NCI-H128 (cell line): ENCODE results near the gene CADPS2.
"Not testable (repeated sequence)": the region's sequence is repeated elsewhere in the genome, so short reads cannot be mapped to it uniquely, and the experiment has no call there.

Source experiments
- DNase-seq: peaks from one replicate; lab custom pipeline; 2025; ENCODE audit not compliant: unreplicated experiment; lab: John Stamatoyannopoulos, UW

The CADPS2 gene

DNA sequence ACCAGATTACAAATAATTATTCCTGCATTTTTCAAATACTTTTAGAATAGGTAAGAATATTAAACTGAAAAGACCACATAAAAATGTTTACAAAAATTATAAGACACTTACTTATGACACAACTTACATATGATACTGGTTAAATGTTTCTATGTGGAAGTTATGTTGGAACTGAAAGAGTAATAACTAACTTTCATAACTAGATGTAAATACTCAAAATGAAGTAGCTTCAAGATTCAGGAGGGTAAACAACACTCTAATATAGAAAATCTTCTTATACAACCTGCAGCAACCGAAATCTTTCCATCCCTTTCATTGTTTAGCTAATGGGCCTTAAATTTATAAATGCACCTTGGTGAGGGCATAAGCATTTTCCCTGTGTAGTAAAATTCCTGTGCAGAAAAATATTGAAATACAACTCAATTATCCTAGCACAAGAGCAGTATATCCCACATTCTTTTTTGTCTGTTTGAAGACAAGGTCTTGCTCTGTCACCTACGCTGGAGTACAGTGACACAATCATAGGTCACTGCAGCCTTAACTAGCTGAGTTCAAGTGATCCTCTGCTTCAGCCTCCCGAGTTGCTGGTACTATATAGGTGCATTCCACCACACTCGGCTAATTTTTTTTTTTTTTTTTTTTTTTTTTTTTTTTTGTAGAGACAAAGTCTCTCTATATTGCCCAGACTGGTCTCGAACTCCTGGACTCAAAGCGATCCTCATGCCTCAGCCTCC, 168.7 kb downstream of the CADPS2 start:
- no peak for DNase-seq

DNA sequence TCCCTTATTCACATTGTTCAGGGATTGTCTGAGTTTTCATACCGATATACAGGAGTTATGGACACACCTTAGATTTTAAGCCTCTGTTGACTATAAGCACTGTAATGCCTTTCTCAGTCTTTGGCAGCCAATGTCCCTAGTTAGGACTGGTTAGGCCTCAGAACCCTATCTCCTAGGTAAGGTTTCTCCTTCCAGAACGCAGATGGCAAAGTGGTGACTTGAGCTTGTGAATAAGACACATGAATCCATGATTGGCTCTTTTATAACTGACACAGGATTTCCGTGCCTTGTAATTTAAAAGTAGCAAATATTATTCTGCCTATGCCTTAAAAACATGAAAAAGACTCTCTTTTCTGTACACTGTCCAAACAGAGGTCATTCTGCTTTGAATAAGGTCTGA, 171.1 kb downstream of the CADPS2 start:
- DNase-seq, result no peak

DNA sequence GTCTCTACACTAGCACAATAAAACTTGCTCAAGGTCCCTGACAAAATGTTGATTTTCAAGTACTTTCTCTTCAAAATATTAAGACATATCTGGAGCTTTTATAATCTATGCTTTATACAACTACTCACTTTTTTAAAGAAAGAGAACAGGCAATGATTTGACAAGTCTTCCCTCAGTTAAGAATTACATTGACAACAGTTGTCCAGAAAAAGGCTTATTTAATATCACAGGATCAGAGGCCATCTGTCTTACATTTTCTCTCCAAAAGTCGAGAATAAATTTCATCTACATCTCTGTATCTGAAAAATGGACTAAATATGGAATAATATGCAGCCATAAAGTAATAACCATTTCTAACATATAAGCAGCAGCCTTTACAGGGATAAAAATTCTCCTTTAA, 175.3 kb downstream of the CADPS2 start:
- DNase-seq, result no peak

DNA sequence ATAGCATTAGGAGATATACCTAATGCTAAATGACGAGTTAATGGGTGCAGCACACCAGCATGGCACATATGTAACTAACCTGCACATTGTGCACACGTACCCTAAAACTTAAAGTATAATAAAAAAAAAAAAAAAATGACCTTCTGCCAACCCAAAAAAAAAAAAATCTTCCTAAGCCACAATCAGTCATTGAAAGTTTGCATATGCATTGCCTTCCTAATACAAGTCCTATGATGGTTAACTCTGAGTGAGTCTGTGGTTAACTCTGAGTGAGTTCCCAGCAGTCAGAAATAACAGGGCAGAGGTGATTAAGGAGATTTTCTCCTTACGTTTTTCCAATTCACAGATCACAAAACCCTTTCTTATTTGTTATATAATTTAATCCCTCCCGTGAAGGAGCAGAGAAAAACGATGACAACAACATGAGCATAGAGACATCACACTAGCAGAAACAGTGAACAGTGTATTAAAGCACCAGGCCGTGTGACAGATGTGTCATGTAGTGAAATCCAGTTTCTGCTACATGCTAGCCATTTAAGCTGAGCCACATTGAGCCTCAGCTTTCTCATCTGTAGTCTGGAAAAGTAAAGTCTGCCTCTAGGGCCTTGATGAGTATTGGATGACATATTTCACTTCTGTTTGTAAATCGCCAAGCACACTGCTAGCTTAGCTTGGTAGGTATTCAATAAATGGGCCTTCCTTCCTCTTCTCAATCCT, 176.2 kb downstream of the CADPS2 start:
- DNase-seq, result no peak

DNA sequence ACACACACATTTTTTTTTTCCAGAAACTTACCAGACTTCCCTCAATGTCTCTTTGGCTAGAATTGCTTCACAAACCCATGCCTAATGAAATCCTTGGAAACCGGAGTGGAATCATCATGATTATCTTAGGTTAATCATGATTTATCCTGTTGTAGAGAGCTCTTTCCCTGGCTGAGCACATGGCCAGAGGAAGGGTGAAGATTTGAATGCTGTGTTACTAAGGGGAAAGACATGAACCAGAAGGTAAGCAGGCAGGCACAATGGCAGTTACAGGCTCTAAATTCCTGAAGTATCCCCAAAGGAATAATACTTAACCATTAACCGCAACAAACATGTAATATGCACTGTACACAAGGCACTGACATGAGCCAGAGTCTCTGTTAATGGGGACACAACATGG, 179.4 kb downstream of the CADPS2 start:
- DNase-seq, result no peak

DNA sequence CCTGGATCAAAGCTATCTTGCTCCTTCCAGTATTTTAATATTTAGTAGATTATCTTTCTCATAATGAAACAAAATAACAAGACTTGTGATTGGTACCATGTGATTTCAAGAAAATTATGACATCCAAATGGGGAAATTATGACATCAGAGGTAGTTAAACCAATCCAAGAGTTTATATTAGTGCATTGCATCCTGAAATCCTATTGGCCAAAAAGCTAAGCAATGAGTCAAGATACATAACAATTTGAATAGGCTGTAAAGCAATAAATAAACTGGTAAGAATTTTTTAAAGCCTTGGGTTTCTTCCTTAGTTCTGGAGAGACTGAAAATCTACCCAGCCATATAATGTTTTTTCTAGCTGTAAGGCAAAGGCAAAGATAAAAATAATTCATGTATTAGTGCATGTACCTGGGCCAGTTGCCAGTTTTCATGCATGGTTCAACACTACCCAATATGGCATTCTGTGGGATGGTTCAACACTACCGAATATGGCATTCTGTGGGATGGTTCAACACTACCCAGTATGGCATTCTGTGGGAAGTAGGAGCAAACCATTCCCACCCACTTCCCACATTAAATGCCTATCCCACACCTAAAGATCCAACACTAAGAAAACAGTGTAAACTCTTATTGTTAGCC, 183.3 kb downstream of the CADPS2 start, which contains the start of gene RNF148:
Gene RNF148, minus strand, starts transcription at position 51 of the 639 bp plus-strand sequence. CDS start 172 bp downstream, outside the sequence.
- no peak for DNase-seq

DNA sequence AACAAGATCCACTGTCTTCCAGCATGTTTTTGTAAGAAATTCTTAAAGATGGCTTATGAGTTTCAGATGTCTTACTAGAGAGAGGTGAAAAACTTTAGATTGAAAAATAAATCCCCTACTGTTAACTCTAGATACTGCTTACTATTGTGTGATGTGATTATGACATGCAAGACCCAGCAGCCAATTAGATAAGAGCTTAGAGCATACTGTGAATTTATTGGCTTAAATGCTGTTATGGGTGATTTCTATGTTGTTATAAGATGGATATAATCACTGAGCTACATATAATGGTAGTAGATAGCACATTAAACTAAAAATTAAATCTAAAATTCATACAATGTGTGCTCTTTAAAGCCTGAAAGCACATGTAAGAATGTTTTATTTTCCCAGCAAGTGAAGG, 187.2 kb downstream of the CADPS2 start, which contains the start of gene RNF133:
Gene RNF133, minus strand, starts transcription at position 101 of the 400 bp plus-strand sequence. CDS start 199 bp downstream, outside the sequence.
- no peak for DNase-seq

DNA sequence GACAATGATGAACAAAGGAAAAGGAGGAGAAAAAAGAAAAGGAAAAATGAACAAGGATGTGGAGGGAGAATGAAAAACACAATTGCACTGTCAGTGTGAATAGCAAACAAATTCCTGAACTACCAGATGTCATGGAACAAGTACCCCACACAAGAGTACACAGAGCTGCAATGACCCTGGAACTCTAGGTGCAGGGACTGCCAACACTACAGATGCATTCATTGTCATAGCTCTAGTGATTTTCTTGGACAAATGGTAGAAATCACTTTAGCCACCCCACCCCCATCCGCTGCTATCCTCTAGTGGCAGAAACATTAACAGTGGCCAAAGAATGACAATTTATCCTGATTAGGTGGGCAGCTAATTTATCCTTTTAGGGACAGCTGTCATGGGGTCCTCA, 190.4 kb downstream of the CADPS2 start:
- no peak for DNase-seq

DNA sequence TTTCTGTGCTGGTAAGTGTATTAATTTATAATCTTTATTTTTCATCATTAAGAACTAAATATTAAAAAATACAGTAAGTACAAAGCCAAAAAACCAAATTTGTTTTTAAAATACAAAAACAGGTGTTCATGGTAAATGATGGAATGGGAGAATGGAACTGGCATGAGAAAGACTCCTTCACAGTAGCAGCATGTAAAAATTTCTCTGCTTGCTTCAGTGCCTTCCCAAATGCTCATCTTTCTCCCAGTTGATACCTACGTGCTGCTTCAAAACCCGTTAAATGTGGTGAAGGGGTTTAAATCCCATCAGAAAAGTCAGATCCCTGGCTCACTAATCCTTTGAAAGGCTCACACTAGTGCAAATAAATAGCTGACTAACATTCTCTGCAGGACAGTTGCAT, 191.6 kb downstream of the CADPS2 start:
- no peak for DNase-seq

DNA sequence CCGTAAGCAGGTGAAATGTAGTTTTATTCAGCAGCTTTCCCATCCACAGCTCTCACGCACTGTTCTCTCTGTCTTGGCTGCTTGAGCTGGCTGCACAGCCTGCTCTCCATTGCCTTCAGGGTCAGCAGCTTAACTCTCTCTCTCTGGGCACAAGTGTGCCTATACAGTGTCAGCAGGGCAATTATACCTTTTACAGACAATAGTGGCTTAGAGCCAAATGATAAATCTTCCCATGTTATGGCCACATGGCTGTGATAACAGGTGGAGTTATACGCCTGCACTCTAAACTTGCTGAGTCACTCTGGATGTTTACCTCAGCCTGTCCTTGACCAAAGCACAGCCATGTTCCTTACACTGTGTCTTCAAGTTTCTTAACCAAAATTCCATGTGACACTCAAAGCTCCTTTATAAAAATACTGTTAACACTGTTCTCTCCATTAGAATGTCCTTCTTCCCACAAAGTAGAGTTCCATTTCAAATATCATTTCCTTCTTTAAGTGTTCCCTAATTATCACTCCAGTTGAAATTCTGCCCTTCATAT, 193.4 kb downstream of the CADPS2 start:
- no peak for DNase-seq

DNA sequence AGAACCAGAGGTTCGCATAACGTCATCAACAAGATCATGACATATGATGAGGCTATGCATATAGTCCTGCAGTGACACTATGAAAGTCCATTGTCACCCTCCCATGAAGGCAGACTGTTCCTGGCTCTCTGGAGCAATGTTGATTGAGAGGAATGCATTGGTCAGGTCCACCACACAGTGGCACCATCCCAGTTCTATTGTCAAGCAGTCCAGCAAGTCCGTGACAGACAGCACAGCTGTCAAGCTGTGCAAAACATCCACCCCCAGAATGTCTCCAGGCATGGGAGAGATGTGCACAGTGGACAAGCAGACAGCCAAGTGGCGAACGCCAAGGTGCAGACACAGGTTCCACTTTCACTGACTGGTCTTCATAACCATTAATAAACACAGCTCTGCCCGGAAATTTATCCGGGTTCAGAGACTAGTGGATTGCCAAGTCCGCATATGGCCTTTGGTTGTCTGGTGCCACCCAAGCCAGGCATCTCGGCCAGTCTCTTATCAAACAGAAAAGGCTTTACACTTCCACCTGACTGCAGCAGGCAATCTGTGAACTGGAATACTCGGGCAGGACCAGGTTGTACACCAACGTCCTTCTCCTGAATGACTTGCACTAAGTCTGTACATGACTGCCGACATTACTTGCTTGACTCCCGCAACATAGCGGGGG, 194.6 kb downstream of the CADPS2 start:
- no peak for DNase-seq

DNA sequence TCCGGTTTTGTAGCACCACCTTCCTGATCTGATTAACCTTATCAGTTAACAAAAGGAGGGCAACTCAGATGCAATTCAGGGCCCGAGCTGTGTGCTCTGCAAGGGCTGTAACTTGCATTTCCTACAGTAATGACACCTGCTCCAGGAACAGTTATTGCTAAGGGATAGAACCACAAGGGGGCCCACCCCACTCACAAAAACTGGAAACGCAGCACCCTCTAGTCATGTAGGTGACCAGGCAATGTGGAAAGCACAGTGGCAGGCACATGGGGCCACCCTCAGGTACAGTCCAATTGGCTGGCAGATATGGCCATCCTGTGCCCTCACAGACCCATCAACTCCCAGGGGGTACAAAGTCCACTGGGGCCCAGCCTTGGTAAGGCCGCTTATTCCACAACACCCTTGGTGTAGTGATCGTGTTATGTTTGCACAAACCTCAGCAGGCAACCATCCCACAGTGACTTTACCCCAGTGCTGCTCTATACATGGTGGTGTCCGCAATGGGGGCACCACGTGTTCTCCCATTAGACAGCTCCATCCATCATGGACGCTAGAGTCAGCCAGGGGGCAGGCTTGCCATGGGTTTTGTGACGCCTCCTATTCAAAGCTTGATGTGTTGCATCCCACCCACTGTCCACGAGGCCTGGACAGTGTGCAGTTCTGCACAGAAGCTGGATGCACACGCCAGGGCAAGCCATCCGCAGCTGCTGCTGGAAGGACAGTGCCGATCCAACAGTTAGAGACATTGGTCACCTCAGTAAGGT, 196.7 kb downstream of the CADPS2 start:
- DNase-seq, result no peak

DNA sequence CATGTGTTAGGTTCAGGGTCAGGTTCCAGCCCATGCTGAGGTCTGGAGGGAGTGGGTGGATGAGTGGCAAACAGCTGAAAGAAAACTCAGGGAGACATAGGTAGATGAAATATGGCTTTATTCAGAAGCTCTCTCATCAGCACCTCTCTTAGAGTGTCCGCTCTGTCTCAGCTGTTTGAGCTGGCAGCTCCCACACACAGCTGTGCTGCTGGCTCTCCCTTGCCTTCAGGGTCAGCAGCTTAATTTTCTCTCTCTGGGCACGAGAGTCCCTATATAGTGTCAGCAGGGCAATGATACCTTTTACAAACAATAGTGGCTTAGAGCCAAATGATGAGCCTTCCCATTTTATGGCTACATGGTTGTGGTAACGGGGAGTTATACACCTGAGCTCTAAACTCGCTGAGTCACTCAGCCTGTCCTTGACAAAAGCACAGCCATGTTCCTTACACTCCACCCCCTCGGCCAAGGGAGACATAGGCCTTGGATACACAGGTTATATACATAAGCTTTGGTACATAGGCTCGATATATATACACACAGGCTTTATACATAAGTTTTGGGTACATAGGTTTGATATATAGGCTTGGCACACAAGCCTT, 197.8 kb downstream of the CADPS2 start:
- no peak for DNase-seq

DNA sequence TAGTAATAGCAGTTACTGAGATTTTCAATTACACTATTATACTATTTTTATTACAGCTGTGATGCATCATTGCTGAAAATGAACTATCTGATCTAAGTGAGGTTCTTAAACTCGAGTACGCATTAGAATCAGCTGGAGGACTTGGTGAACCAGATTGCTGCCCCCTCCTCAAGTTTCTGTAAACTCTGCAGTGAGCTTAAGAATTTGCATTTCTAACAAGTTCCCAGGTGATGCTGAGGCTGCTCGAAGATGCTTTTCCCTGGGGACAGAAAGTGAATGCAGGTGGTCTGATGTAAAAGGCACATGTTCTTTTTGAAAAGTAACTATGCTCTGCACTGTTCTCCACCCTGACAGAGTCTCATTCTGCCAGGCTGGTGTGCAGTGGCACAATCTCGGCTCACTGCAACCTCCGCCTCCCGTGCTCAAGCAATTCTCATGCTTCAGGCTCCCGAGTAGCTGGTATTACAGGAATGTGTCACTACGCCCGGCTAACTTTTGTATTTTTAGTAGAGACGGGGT, 199.8 kb downstream of the CADPS2 start:
- no peak for DNase-seq

DNA sequence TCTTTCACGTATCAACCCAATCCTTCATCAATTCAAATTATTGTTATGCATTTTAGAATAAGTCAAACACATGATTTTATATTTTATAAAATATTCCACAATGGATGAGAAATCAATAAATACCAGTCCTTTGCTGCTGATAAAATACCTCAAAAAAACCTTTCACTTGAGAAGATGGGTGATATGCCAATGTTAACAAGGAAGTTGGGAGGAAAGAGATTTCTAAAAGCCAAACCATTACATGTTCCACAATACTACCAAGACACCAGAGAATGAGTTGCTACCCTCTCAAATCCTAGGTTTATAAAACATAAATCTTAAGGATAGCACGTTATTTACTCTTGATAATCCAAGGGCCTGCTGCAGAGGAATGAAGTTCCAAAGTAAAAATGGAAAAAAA, 201.8 kb downstream of the CADPS2 start:
- DNase-seq, result no peak

DNA sequence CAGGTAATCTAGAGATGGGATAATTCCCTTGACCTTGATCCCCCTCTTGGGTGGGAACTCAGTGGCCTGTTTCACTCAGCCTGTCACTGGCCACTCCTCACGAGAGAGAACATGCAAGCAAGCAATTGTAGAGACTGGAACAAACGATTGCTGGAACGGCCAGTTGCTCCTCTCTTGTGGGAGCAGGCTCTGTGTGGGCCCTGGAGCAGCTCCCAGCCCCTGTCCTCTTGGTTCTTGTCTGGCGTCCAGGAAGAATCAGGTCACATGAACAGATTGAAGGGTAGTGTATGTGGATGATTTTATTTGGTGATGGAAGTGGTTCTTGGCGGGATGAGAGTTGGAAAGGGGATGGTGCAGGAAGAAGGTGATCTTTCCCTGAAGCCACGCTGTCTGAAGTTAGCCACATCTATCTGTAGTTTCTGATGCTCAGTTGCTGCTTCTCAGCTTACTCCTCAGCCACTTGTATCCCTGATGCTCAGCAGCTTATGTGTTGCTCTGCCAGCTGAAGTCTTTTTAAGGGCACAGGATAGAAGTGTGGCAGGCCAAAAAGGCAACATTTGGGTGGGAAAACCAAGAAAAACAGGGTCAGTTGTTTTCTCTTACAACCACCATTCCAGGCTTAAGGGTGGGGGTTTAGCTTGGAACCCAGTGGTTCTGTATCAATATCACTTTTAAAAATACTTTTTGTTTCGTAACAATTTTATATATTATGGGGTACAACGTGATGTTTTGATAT, 203.3 kb downstream of the CADPS2 start:
- no peak for DNase-seq

DNA sequence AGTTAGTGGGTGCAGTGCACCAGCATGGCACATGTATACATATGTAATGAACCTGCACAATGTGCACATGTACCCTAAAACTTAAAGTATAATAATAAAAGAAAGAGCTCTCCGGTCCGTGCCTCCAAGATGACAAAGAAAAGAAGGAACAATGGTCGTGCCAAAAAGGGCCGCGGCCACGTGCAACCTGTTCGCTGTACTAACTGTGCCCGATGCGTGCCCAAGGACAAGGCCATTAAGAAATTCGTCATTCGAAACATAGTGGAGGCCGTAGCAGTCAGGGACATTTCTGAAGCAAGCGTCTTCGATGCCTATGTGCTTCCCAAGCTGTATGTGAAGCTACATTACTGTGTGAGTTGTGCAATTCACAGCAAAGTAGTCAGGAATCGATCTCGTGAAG, 205.1 kb downstream of the CADPS2 start:
- DNase-seq, result not testable (repeated sequence)

DNA sequence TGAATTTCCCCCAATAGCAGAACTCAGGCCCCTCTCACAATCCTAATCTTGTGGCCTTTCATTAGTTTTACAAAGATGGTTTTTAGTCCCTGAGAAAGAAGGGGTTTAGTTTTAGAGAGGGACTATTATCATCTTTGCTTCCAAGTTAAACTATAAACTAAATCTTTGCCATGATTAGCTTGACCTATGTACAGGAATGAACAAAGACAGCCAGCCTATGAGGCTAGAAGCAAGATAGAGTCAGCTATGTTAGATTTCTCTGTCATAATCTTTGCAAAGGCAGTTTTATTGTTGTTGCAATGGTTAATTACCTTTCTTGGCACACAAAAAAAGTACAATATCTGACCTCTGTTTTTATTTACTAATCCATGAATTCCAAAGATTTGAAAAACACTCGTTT, 206.4 kb downstream of the CADPS2 start:
- DNase-seq, result no peak

DNA sequence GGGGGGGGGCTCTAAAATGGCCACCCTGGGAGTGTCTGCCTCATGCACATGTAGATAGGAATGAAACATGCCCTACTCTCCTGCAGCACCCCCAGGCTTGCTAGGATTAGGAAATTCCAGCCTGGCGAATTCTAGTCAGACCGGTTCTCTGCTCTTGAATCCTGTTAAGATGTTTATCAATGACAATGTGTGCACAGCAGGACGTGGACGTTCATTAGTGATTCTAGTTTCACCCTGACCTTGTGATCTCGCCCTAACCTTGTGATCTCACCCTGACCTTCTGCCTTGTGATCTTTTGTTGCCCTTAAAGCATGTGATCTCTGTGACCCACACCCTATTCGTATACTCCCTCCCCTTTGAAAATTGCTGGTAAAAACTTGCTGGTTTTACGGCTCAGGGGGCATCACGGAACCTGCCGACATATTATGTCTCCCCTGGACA, 207.0 kb downstream of the CADPS2 start:
- DNase-seq, result not testable (repeated sequence)
